H9 (cell line): Measurements from ENCODE around the gene NFATC4. TPM values are rescaled to one million over a fixed set of nuclear protein-coding genes. Genes with fewer than 3 reads are reported as not detected.
"Not testable (repeated sequence)": the region's sequence is repeated elsewhere in the genome, so short reads cannot be mapped to it uniquely, and the experiment has no call there.

Experiments used
- DNase-seq: peaks from one replicate; pipeline ENCODE4 v3.0.0-alpha.2; 2017
- H2AFZ ChIP-seq: one replicate; pipeline ENCODE4 v1.6.1; 2013; ENCODE audit warnings: mild to moderate bottlenecking, low read length, control low read depth, moderate library complexity
- H2AK5ac ChIP-seq: 2 replicates; pipeline ENCODE4 v1.6.1; 2013; ENCODE audit warnings: low read length, control low read depth, mixed read lengths; ENCODE audit not compliant: insufficient read length
- H2BK120ac ChIP-seq: one replicate; pipeline ENCODE4 v1.6.1; 2013; ENCODE audit warnings: low read depth, mild to moderate bottlenecking, low read length, control low read depth, inconsistent platforms; ENCODE audit not compliant: poor library complexity, severe bottlenecking
- H2BK12ac ChIP-seq: 2 replicates; pipeline ENCODE4 v1.6.1; 2013; ENCODE audit warnings: low read length, control low read depth, mixed read lengths, low read depth; ENCODE audit not compliant: insufficient read length
- H2BK15ac ChIP-seq: 2 replicates; pipeline ENCODE4 v1.6.1; 2013; ENCODE audit warnings: low read depth, low read length, control low read depth
- H2BK20ac ChIP-seq: one replicate; pipeline ENCODE4 v1.6.1; 2013; ENCODE audit warnings: low read depth, mild to moderate bottlenecking, low read length, control low read depth, inconsistent platforms; ENCODE audit not compliant: poor library complexity, severe bottlenecking
- H2BK5ac ChIP-seq: 2 replicates; pipeline ENCODE4 v1.6.1; 2013; ENCODE audit warnings: low read length, control low read depth, mixed read lengths; ENCODE audit not compliant: insufficient read length
- H3K14ac ChIP-seq: 2 replicates; pipeline ENCODE4 v1.6.1; 2013; ENCODE audit warnings: low read length, control low read depth; ENCODE audit not compliant: insufficient read depth
- H3K18ac ChIP-seq: 2 replicates; pipeline ENCODE4 v1.6.1; 2013; ENCODE audit warnings: low read depth, mild to moderate bottlenecking, mixed read lengths, low read length, control low read depth; ENCODE audit not compliant: insufficient read length
- H3K23ac ChIP-seq: 2 replicates; pipeline ENCODE4 v1.6.1; 2013; ENCODE audit warnings: low read length, control low read depth, mixed read lengths, low read depth; ENCODE audit not compliant: insufficient read length
- H3K23me2 ChIP-seq: 2 replicates; pipeline ENCODE4 v1.6.1; 2013; ENCODE audit warnings: low read depth, mild to moderate bottlenecking, mixed read lengths, low read length, control low read depth; ENCODE audit not compliant: insufficient read length, poor library complexity, severe bottlenecking
- H3K27ac ChIP-seq: 2 replicates; pipeline ENCODE4 v1.5.1; 2013; ENCODE audit warnings: low read length, control low read depth, mixed read lengths, low read depth; ENCODE audit not compliant: insufficient read length
- H3K27me3 ChIP-seq: 2 replicates; pipeline ENCODE4 v1.6.1; 2013; ENCODE audit warnings: low read length, control low read depth, inconsistent platforms; ENCODE audit not compliant: insufficient read depth
- H3K4ac ChIP-seq: 2 replicates; pipeline ENCODE4 v1.6.1; 2013; ENCODE audit warnings: low read depth, mild to moderate bottlenecking, control low read depth, inconsistent platforms, low read length, moderate library complexity
- H3K4me1 ChIP-seq: 2 replicates; pipeline ENCODE4 v1.6.1; 2013; ENCODE audit warnings: low read length, control low read depth, inconsistent platforms; ENCODE audit not compliant: insufficient read depth
- H3K4me2 ChIP-seq: 2 replicates; pipeline ENCODE4 v1.6.1; 2013; ENCODE audit warnings: low read length, control low read depth, mixed read lengths; ENCODE audit not compliant: insufficient read length, insufficient read depth
- H3K56ac ChIP-seq: 2 replicates; pipeline ENCODE4 v1.6.1; 2013; ENCODE audit warnings: low read depth, mild to moderate bottlenecking, mixed read lengths, low read length, control low read depth; ENCODE audit not compliant: insufficient read length
- H3K79me1 ChIP-seq: 2 replicates; pipeline ENCODE4 v1.6.1; 2013; ENCODE audit warnings: low read depth, mild to moderate bottlenecking, moderate library complexity, low read length, control low read depth, inconsistent platforms; ENCODE audit not compliant: insufficient read depth, poor library complexity, severe bottlenecking
- H3K79me2 ChIP-seq: 2 replicates; pipeline ENCODE4 v1.6.1; 2013; ENCODE audit warnings: low read length, control low read depth, inconsistent platforms; ENCODE audit not compliant: insufficient read depth
- H3K9ac ChIP-seq: 2 replicates; pipeline ENCODE4 v1.6.1; 2013; ENCODE audit warnings: low read length, control low read depth, mixed read lengths; ENCODE audit not compliant: insufficient read length; ENCODE audit errors: extremely low read depth
- H3K9me3 ChIP-seq: one replicate; pipeline ENCODE4 v1.6.1; 2013; ENCODE audit warnings: low read depth, low read length, inconsistent platforms; ENCODE audit not compliant: control insufficient read depth
- H3T11ph ChIP-seq: one replicate; pipeline ENCODE4 v1.6.1; 2013; ENCODE audit warnings: mild to moderate bottlenecking, low read length, control low read depth, inconsistent platforms
- H4K20me1 ChIP-seq: one replicate; pipeline ENCODE4 v1.6.1; 2013; ENCODE audit not compliant: control insufficient read depth, insufficient read length, insufficient read depth
- H4K5ac ChIP-seq: 2 replicates; pipeline ENCODE4 v1.6.1; 2013; ENCODE audit warnings: low read depth, mild to moderate bottlenecking, mixed read lengths, low read length, control low read depth; ENCODE audit not compliant: insufficient read length
- H4K8ac ChIP-seq: replicated peaks from 2 replicates; pipeline ENCODE4 v1.6.1; 2013; ENCODE audit warnings: low read length, control low read depth, mixed read lengths, low read depth; ENCODE audit not compliant: insufficient read length
- H4K91ac ChIP-seq: 2 replicates; pipeline ENCODE4 v1.6.1; 2013; ENCODE audit warnings: low read depth, mild to moderate bottlenecking, moderate library complexity, mixed read lengths, low read length, control low read depth; ENCODE audit not compliant: insufficient read length
- H3K27ac Mint-ChIP-seq, 3 experiments: 2 replicates in 2 of 3; 3 replicates in 1 of 3; pipeline ENCODE4 v1.8.0; 2020 to 2021; ENCODE audit warnings: mixed read lengths in 3 of 3, mild to moderate bottlenecking in 1 of 3, moderate library complexity in 1 of 3
- H3K27me3 Mint-ChIP-seq: 2 replicates; pipeline ENCODE4 v1.8.0; 2021; ENCODE audit warnings: low read depth, mild to moderate bottlenecking, moderate library complexity, mixed read lengths
- H3K36me3 Mint-ChIP-seq, 3 experiments: 2 replicates in 2 of 3; 3 replicates in 1 of 3; pipeline ENCODE4 v1.8.0; 2020 to 2021; ENCODE audit warnings: low read depth in 3 of 3, mixed read lengths in 3 of 3; ENCODE audit not compliant: insufficient read depth in 1 of 3
- H3K4me1 Mint-ChIP-seq, 2 experiments: 2 replicates each; pipeline ENCODE4 v1.8.0; 2020; ENCODE audit warnings: mixed read lengths in 2 of 2
- H3K4me3 Mint-ChIP-seq, 2 experiments: 2 replicates in 1 of 2; 3 replicates in 1 of 2; pipeline ENCODE4 v1.8.0; 2020 to 2021; ENCODE audit warnings: mild to moderate bottlenecking in 2 of 2, mixed read lengths in 2 of 2, moderate library complexity in 1 of 2
- H3K9me3 Mint-ChIP-seq, 2 experiments: 2 replicates in 1 of 2; 3 replicates in 1 of 2; pipeline ENCODE4 v1.8.0; 2020; ENCODE audit warnings: mild to moderate bottlenecking in 2 of 2, mixed read lengths in 2 of 2, moderate library complexity in 1 of 2
- CTCF ChIP-seq: fragments of 200-600 bp; sonication (generic); conservative IDR thresholded peaks from 3 replicates; pipeline ENCODE4 v1.8.0; 2021; ENCODE audit warnings: antibody characterized with exemption, mild to moderate bottlenecking
- WGBS: extraction: QIAGEN DNeasy Blood & Tissue Kit; methylation state at CpG from one replicate; pipeline ENCODE4 v1.1.7; 2013; ENCODE audit warnings: missing lambda C conversion rate, low lambda C conversion rate, mixed read lengths; ENCODE audit not compliant: insufficient read length; ENCODE audit errors: extremely low coverage; 5-methylcytosine and 5-hydroxymethylcytosine counted together
- total RNA-seq: library from RNA; stranded (reverse); gene quantifications from 2 replicates; pipeline ENCODE4 v1.2.1, GENCODE V29; 2021

Gene NFATC4
- total RNA-seq, 1 experiment from 2014 or later = 46.4 TPM

GRCh38 chr14:24387009-24387345 is 19.0 kb downstream of the NFATC4 start:
- no peaks in the 10 kb centered on the region for H3K9me3 Mint-ChIP-seq
- Histone ChIP-seq H3K9me3 (no peaks in the 10 kb centered on the region), H3K56ac (no peak overlapping the region), H3K9ac (no peak overlapping the region), H3K27me3 (no peaks in the 10 kb centered on the region), H3K4me1 (no peaks in the 10 kb centered on the region), H2BK5ac (no peak overlapping the region), H2BK12ac (no peak overlapping the region), H3K23ac (no peak overlapping the region), H3K4ac (no peak overlapping the region), H2BK15ac (no peak overlapping the region), H4K8ac (no peak overlapping the region), H3K4me2 (no peak overlapping the region), H3T11ph (no peak overlapping the region), H4K20me1 (no peaks in the 10 kb centered on the region), H3K79me2 (no peaks in the 10 kb centered on the region; the same call in 1 of the 2 replicates), H4K91ac (no peak overlapping the region), H3K27ac (no peak overlapping the region), H3K14ac (no peak overlapping the region), H2BK20ac (no peak overlapping the region), H3K18ac (no peak overlapping the region), H2AFZ (no peak overlapping the region), H3K79me1 (no peaks in the 10 kb centered on the region), H3K23me2 (no peaks in the 10 kb centered on the region), H4K5ac (no peak overlapping the region), H2AK5ac (no peak overlapping the region), H2BK120ac (no peak overlapping the region)
- no peak for TF ChIP-seq CTCF
- no peak for DNase-seq
- no peak overlapping the region for H3K27ac Mint-ChIP-seq
- peaks cover 10% of the 10 kb centered on the region in 2 experiments for H3K4me1 Mint-ChIP-seq
- H3K36me3 Mint-ChIP-seq = no peaks in the 10 kb centered on the region
- H3K4me3 Mint-ChIP-seq = no peak overlapping the region
- peaks cover 6% of the 10 kb centered on the region for H3K27me3 Mint-ChIP-seq
- no CpG with 5 or more reads among the region's 2 CpGs for WGBS

- not testable (repeated sequence) for H3K36me3 Mint-ChIP-seq, H2AK5ac ChIP-seq, H2BK5ac ChIP-seq, H3K4me2 ChIP-seq, H3K4me3 Mint-ChIP-seq, H3K18ac ChIP-seq, H2BK120ac ChIP-seq, H3K27me3 ChIP-seq, H3K27me3 Mint-ChIP-seq, H3K79me2 ChIP-seq, H3K9ac ChIP-seq, H3K27ac Mint-ChIP-seq, H3K23ac ChIP-seq, H3T11ph ChIP-seq, H3K79me1 ChIP-seq, H3K9me3 Mint-ChIP-seq, DNase-seq, H4K91ac ChIP-seq, H3K27ac ChIP-seq, H3K9me3 ChIP-seq, H3K23me2 ChIP-seq, H3K4ac ChIP-seq, H4K5ac ChIP-seq, H2BK15ac ChIP-seq, H2AFZ ChIP-seq, H3K56ac ChIP-seq, H4K20me1 ChIP-seq, H2BK12ac ChIP-seq, H4K8ac ChIP-seq, H3K14ac ChIP-seq, H2BK20ac ChIP-seq, H3K4me1 ChIP-seq
- H3K4me1 Mint-ChIP-seq = peaks cover 13 to 16% of the 10 kb centered on the region in 2 experiments
- WGBS = no CpG with 5 or more reads among the region's 5 CpGs
Observed at GRCh38 chr14:24387579-24387978, 19.6 kb downstream of the NFATC4 start.
